M059J (cell line): ENCODE measurements around the gene MARK3. TPM values are rescaled to one million over a fixed set of nuclear protein-coding genes. Genes with fewer than 3 reads are reported as not detected.
A peak's percentile ranks its signal among the peaks of the same experiment; 100 is the strongest.

ENCODE experiments used
- DNase-seq: peaks from one replicate; pipeline ENCODE4 v3.0.0-alpha.2; 2012; ENCODE audit warnings: low read depth
- total RNA-seq: library from RNA; depleted of rRNA; stranded (reverse); fragments of >200 nt; shearing (Covaris generic); gene quantifications from 2 replicates; pipeline ENCODE4 v1.2.3, GENCODE V29; 2014

MARK3 gene
- total RNA-seq, 1 experiment from 2014 or later, result 40.0 TPM

DNA sequence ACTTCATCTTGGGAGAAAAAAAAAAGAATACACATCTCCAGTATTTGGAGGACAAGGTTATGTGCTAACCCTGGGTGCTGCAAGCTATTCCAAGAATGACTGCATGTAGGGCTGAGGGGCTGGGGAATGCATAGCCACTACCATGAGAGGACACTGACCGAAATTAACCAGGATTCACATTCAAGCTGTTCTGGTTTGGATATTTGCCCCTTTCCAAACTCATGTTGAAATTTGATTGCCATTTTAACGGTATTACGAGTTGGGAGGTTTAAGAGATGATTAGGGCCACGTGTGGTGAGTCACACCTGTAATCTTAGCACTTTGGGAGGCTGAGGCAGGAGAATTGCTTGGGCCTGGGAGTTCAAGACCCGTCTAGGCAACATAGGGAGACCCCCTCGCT lies 18.5 kb upstream of the MARK3 start:
- no peak for DNase-seq

GRCh38 chr14:103367995-103368394 lies 17.2 kb upstream of the MARK3 start:
- DNase-seq, result no peak

GRCh38 chr14:103370087-103370486 lies 15.1 kb upstream of the MARK3 start:
- DNase-seq, result no peak

- no peak for DNase-seq
Observed at GRCh38 chr14:103372017-103372416, 13.2 kb upstream of the MARK3 start.

DNA sequence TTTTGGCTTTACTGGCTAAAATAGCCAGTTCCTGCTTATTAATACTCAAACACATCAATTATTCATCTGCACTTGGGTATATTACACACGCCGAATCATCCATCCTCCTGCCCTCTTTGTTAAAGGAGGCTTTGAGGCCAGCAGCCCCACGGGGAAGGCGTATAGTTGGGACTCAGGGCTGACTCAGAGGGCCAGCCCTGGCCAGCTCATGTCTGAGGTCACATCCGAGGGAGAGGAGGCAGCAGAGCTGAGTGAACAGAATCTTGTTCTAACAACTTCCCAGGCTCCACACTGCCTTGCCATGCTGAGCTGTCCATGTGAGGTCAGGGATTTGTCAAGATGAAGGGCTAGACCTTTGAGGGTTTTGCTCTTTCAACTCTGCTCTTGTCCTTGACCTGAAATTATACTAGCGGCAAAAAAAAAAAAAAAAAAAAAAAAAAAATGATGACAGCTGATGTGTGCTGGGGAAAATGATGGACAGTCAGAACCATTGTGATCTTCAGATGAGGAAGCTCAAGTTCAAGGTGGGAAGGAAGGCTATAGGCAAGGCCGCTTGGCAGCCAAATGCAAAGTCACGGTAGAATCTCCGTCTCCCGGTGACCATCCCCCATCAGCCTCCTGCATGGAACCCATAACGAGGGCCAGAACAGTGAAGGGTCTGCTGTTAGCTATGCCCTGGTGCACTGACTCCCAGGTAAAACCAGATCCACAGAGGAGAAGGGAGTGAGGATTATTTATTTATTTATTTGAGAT lies 12.5 kb upstream of the MARK3 start:
- DNase-seq, result peak; percentile 89

- no peak for DNase-seq
Observed at GRCh38 chr14:103374121-103374520, 11.1 kb upstream of the MARK3 start.

GRCh38 chr14:103377522-103378037 lies 7.6 kb upstream of the MARK3 start:
- no peak for DNase-seq

DNA sequence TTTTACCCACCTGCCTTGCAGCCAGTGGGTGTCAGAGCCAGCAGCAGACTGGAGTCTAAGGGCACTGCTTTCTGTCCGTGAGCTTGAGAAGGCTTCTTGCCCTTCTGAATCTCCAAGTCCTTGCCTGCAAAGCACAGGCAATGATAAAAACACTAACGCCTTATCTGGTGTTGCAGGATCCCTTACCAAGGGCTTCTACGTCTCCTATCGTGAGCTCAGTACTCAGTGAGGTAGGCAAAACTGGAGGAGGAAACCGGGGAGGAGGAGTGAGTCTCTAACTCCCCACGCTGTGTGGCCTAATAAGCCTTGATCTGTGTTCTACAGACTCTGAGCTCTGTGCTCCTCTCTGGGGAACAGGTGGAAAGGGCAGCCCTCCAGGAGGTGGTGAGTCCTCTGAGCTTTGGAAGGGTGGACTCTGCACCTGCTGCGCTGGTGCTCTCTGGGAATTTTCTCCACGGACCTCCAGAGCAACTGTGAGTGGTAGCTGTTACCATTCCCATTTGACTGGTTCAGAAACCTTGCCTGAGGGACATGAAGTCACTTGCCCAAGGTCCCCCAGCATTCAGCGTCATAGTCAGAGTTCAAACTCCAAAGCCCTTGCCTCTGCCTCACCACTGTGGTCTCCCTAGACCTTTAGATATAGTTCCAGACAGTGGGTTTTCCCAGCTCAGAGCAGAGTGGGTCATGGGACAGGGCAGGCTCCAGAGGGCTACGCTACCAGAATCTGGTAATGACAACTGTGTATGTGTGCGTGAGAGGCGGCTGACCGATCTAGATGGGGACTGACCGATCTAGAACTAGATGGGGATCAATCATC lies 7.0 kb upstream of the MARK3 start:
- no peak for DNase-seq

DNA sequence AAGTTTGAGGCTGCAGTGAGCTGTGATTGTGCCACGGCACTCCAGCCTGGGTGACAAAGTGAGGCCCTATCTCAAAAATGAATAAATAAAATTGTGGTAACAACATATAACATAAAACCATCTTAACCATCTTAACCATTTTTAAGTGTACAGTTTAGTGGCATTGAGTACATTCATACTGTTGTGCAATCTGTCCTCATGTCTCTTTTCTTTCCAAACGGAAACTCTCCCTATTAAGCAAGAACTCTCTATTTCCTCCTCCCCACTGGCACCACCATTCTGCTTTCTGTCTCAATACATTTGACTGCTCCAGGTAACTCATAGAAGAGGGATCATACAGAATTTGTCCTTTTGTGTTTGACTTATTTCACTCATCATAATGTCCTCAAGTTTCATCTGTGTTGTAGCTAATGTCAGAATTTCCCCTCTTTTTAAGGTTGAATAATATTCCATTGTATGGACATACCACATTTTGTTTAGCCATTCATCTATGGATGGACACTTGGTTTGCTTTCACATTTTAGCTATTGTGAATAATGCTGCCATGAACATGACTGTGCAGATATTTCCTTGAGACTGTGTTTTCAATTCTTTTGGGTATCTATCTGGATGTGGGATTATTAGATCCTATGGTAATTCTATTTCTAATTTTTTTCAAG lies 4.4 kb upstream of the MARK3 start:
- DNase-seq, result no peak

- DNase-seq, result peak; percentile 48
Observed at GRCh38 chr14:103382376-103382775, 2.8 kb upstream of the MARK3 start.

GRCh38 chr14:103384450-103385151 lies 614 bp upstream of the MARK3 start:
- no peak for DNase-seq

DNA sequence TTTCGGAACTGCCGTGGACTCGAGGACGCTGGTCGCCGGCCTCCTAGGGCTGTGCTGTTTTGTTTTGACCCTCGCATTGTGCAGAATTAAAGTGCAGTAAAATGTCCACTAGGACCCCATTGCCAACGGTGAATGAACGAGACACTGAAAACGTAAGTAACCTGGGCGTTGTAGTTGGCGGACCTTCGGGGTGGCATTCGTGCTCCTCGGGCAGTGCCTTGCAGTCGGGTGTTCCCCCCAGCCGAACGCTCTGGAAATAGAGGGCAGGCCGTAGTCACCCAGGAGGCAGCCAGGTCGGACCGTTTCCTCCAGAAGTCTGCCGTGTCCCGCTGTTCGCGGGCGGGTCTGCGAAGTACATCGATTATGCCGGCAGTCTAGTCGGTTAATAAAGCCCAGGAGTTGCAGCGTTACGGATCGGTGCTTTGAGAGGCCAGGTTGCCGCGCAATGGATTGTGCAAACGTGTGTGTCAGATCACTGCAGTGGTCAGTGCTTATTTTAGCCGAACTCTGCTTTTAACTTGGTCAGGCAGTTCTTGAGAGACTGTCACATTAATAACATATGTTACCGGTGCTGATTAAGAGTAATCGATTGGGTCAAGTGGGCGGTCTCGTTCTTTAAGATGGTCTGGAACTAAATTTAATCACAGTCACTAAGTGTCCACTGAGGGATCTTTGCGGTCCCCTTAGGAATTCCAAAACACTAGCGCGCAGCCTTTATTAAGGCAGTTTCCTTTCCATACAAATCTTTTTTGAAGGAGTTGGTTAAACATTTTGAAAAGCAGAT lies 906 bp downstream of the MARK3 start:
- DNase-seq, result peak; percentile 32

DNA sequence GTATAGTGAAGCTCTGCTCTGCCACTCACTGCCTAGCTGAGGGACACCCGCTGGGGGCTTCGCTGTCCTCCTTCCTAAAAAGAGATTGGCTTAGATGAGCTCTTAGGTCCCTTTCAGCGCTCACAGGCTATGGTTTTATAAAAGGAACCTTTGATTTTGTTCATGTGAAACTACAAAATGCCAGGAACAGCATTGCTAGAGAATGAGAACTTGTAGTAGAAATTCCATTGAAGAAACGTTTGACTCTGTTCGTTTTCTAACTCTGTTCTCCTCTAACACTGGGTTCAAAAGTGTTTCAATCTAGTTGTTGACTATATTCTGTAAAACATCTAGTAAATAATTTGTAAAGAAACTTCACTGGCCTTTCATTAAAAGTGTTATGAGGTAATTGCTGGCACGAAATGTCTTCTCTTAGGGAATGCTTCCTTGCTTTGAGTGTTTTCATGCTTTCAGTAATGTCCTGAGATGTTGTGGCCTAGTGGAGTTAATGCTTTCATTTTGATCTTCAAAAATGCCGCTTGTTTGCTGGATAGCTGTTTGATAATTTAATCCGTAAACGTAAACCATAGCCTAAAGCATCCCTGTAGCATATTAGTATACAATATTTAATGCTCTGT lies 1.6 kb downstream of the MARK3 start:
- DNase-seq, result peak; percentile 22

DNA sequence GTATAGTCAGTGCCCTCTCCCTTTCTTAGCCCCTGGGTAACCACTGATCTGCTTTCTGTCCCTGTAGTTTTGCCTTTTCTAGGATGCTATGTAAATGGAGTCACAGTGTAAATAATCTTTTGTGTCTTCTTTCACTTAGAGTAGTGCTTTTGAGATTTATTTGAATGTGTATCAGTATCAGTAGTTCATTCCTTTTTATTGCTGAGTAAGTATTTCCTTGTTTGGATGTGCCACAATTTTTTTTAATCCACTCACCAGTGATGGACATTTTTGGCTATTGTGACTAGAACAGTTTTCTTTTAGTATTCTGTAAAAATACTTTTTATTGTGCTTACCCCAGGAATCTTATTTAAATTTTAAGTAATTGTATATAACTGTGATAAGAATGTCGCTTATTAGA lies 3.4 kb downstream of the MARK3 start:
- no peak for DNase-seq

GRCh38 chr14:103390605-103391004 lies 5.4 kb downstream of the MARK3 start:
- no peak for DNase-seq

DNA sequence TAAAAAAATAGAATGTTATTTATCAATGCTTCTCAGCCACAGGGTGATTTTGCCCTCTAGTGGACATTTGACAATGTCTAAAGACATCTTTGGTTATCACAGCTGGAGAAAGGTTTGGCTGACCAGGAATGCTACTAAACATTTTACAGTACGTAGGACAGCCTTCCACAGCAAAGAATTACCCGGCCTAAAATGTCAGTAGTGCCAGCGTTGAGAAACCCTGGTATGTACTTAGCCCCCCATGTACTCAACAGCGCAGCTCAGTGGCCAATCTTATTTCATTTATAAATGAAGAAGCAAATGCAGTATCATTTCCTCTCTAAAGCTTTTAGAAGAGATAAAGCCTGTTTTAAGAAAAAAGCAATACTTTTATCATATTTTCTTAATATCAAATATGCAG lies 5.8 kb downstream of the MARK3 start:
- DNase-seq, result peak; percentile 60

DNA sequence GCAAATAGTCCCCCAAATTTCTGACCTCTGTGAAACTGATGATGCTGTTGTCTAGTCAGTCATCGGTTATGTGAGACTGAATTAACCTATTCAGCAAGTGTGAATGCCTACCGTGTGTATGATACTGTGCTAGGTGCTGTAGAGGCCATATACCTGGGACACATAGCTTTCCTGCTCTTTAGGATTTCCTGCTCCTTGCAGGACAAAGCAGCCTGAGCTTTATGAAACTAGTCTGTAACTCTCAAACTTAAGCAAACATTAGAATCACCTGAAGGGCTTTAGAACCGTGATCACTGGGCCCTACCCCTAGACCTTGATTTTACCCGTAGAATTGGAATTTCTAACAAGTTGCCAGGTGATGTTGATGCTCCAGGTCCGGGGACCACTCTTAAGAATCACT lies 6.9 kb downstream of the MARK3 start:
- DNase-seq, result no peak

- no peak for DNase-seq
Observed at GRCh38 chr14:103392572-103392971, 7.4 kb downstream of the MARK3 start.

DNA sequence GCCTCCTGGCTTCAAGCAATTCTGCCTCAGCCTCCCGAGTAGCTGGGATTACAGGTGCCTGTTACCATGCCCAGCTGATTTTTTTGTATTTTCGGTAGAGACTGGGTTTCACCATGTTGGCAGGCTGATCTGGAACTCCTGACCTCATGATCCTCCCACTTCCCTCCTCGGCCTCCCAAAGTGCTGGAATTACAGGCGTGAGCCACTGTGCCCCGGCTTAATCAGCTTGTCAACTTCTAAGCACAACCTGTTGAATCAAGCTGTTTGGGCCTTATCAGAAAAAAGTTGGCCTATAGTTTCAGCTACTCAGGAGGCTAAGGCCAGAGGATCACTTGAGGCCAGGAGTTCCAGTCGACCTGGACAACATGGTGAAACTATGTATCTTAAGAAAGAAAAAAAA lies 7.9 kb downstream of the MARK3 start:
- no peak for DNase-seq
